H1 (cell line): Measurements from ENCODE around the gene FSTL4. TPM values are rescaled to one million over a fixed set of nuclear protein-coding genes. Genes with fewer than 3 reads are reported as not detected.

Experiments
- CTCF ChIA-PET: fragments of 300-600 bp; sonication (Branson Sonifier 250); formaldehyde crosslinking; loops from one replicate; lab custom pipeline; 2021; ENCODE audit not compliant: partially characterized antibody; lab: Charles Lee
- POLR2A ChIA-PET: fragments of 300-600 bp; sonication (Branson Sonifier 250); formaldehyde crosslinking; loops from one replicate; lab custom pipeline; 2021; ENCODE audit warnings: inconsistent platforms; ENCODE audit not compliant: partially characterized antibody; lab: Charles Lee
- DNase-seq, 2 experiments: peaks; one replicate each; pipeline versions ENCODE4 v3.0.0 to v3.0.0-alpha.2; 2010 to 2022; ENCODE audit warnings: low spot score in 2 of 2, low read depth in 1 of 2, mixed read lengths in 1 of 2
- FAIRE-seq: peaks from 2 replicates; lab custom pipeline; 2011; peaks lifted over from hg19 to GRCh38; lab: Jason Lieb, UNC
- H2AFZ ChIP-seq: 2 replicates; pipeline ENCODE4 v1.8.1; 2012; ENCODE audit warnings: low read length, inconsistent platforms
- H2AK5ac ChIP-seq: 2 replicates; pipeline ENCODE4 v1.6.1; 2013; ENCODE audit warnings: low read depth, low read length
- H2BK120ac ChIP-seq: replicated peaks from 2 replicates; pipeline ENCODE3; 2013; ENCODE audit warnings: low read depth, low read length, inconsistent platforms
- H2BK12ac ChIP-seq: 2 replicates; pipeline ENCODE4 v1.6.1; 2013; ENCODE audit warnings: low read depth, low read length
- H2BK15ac ChIP-seq: 2 replicates; pipeline ENCODE4 v1.6.1; 2013; ENCODE audit warnings: low read length
- H2BK20ac ChIP-seq: 2 replicates; pipeline ENCODE4 v1.6.1; 2013; ENCODE audit warnings: low read length
- H2BK5ac ChIP-seq: 2 replicates; pipeline ENCODE4 v1.6.1; 2013; ENCODE audit warnings: low read depth, low read length
- H3K14ac ChIP-seq: 2 replicates; pipeline ENCODE4 v1.6.1; 2013; ENCODE audit warnings: inconsistent platforms; ENCODE audit not compliant: insufficient read length
- H3K18ac ChIP-seq: 2 replicates; pipeline ENCODE4 v1.6.1; 2013; ENCODE audit warnings: low read length; ENCODE audit errors: extremely low read depth
- H3K23ac ChIP-seq: 2 replicates; pipeline ENCODE4 v1.6.1; 2013; ENCODE audit warnings: inconsistent platforms; ENCODE audit not compliant: insufficient read length
- H3K23me2 ChIP-seq: 2 replicates; pipeline ENCODE4 v1.6.1; 2013; ENCODE audit warnings: low read depth, low read length
- H3K27ac ChIP-seq: 2 replicates; pipeline ENCODE4 v1.6.1; 2011; ENCODE audit warnings: low read depth, low read length, inconsistent platforms
- H3K27me3 ChIP-seq, 4 experiments: replicated peaks in 1 of 4; 1 replicate in 1 of 4; 2 replicates in 3 of 4; pipeline versions ENCODE4 v1.6.1 to v1.8.1; 2011 to 2013; ENCODE audit warnings: low read length in 3 of 4, mild to moderate bottlenecking in 3 of 4, inconsistent platforms in 2 of 4, mixed read lengths in 2 of 4, moderate library complexity in 1 of 4; ENCODE audit not compliant: control insufficient read depth in 3 of 4, insufficient read depth in 3 of 4; ENCODE audit errors: extremely low read depth in 1 of 4
- H3K36me3 ChIP-seq, 4 experiments: 2 replicates each; pipeline versions ENCODE4 v1.6.1 to v1.8.1; 2011 to 2013; ENCODE audit warnings: mild to moderate bottlenecking in 4 of 4, low read length in 3 of 4, moderate library complexity in 2 of 4, control low read depth in 1 of 4, inconsistent platforms in 1 of 4; ENCODE audit not compliant: insufficient read depth in 4 of 4, control insufficient read depth in 2 of 4
- H3K4ac ChIP-seq: replicated peaks from 2 replicates; pipeline ENCODE3; 2013; ENCODE audit warnings: low read length, low read depth, mixed read lengths, inconsistent platforms; ENCODE audit not compliant: insufficient read length
- H3K4me1 ChIP-seq, 4 experiments: replicated peaks in 1 of 4; 1 replicate in 1 of 4; 2 replicates in 3 of 4; pipeline versions ENCODE4 v1.6.1 to v1.8.1; 2011 to 2013; ENCODE audit warnings: low read length in 3 of 4, inconsistent platforms in 2 of 4, mixed read lengths in 1 of 4; ENCODE audit not compliant: insufficient read depth in 4 of 4, control insufficient read depth in 3 of 4
- H3K4me2 ChIP-seq, 2 experiments: 2 replicates each; pipeline versions ENCODE4 v1.6.1 to v1.8.1; 2011 to 2013; ENCODE audit warnings: low read depth in 2 of 2, low read length in 2 of 2, control low read depth in 1 of 2, inconsistent platforms in 1 of 2, mild to moderate bottlenecking in 1 of 2; ENCODE audit not compliant: insufficient read depth in 1 of 2
- H3K4me3 ChIP-seq, 4 experiments: fragments of 200-600, 300-600 bp in 1 of 4; sonication (generic), shearing (Covaris generic), sonication (Bioruptor Twin) in 1 of 4; 2 replicates each; pipeline versions ENCODE4 v1.5.1 to v1.8.1; 2011 to 2016; ENCODE audit warnings: low read length in 4 of 4, low read depth in 3 of 4, control low read depth in 2 of 4, inconsistent platforms in 2 of 4, mild to moderate bottlenecking in 2 of 4, mixed read lengths in 1 of 4, moderate library complexity in 1 of 4; ENCODE audit not compliant: insufficient read depth in 2 of 4; ENCODE audit errors: extremely low read depth in 1 of 4
- H3K56ac ChIP-seq: replicated peaks from 2 replicates; pipeline ENCODE3; 2013; ENCODE audit warnings: low read depth, mild to moderate bottlenecking, mixed read lengths, low read length, inconsistent platforms; ENCODE audit not compliant: insufficient read length
- H3K79me1 ChIP-seq: 2 replicates; pipeline ENCODE4 v1.6.1; 2013; ENCODE audit warnings: low read depth, low read length, control low read depth
- H3K79me2 ChIP-seq, 2 experiments: 2 replicates each; pipeline versions ENCODE4 v1.6.1 to v1.8.1; 2012 to 2013; ENCODE audit warnings: low read length in 2 of 2, mild to moderate bottlenecking in 2 of 2, inconsistent platforms in 1 of 2; ENCODE audit not compliant: insufficient read depth in 2 of 2, control insufficient read depth in 1 of 2
- H3K9ac ChIP-seq, 4 experiments: replicated peaks in 1 of 4; 1 replicate in 1 of 4; 2 replicates in 3 of 4; pipeline versions ENCODE4 v1.6.1 to v1.8.1; 2011 to 2013; ENCODE audit warnings: low read depth in 3 of 4, low read length in 3 of 4, control low read depth in 2 of 4, mild to moderate bottlenecking in 2 of 4, moderate library complexity in 2 of 4, inconsistent platforms in 1 of 4; ENCODE audit errors: extremely low read depth in 1 of 4
- H3K9me3 ChIP-seq, 2 experiments: 2 replicates each; pipeline versions ENCODE4 v1.6.1 to v1.8.1; 2012 to 2013; ENCODE audit warnings: mild to moderate bottlenecking in 2 of 2, moderate library complexity in 2 of 2, control low read depth in 1 of 2, inconsistent platforms in 1 of 2, low read depth in 1 of 2, low read length in 1 of 2, mixed read lengths in 1 of 2; ENCODE audit not compliant: insufficient read depth in 2 of 2
- H4K20me1 ChIP-seq, 2 experiments: replicated peaks in 1 of 2; 2 replicates each; pipeline versions ENCODE3 to v1.8.1; 2011 to 2013; ENCODE audit warnings: inconsistent platforms in 2 of 2, low read length in 2 of 2, mild to moderate bottlenecking in 1 of 2; ENCODE audit not compliant: insufficient read depth in 2 of 2, control insufficient read depth in 1 of 2
- H4K5ac ChIP-seq: 2 replicates; pipeline ENCODE4 v1.6.1; 2013; ENCODE audit warnings: low read length, low read depth, mixed read lengths, inconsistent platforms; ENCODE audit not compliant: insufficient read length
- H4K8ac ChIP-seq: 2 replicates; pipeline ENCODE4 v1.8.0; 2013; ENCODE audit warnings: mild to moderate bottlenecking, moderate library complexity, low read length, inconsistent platforms; ENCODE audit not compliant: insufficient read depth; ENCODE audit errors: extremely low read depth
- H4K91ac ChIP-seq: replicated peaks from 2 replicates; pipeline ENCODE3; 2013; ENCODE audit warnings: low read length, mixed read lengths, inconsistent platforms; ENCODE audit not compliant: insufficient read length
- EZH2 ChIP-seq: fragments of 200-600 bp; sonication (generic); IDR thresholded peaks from 2 replicates; pipeline ENCODE4 v1.7.1; 2012; ENCODE audit warnings: low read depth, mild to moderate bottlenecking, moderate library complexity, low read length, inconsistent platforms; ENCODE audit not compliant: severe bottlenecking
- WGBS, 2 experiments: shearing (Covaris generic) in 1 of 2; methylation state at CpG; one replicate each; pipeline versions ENCODE4 v1.1.6 to v1.1.7; 2013 to 2015; ENCODE audit warnings: low lambda C conversion rate in 2 of 2, mixed read lengths in 2 of 2, inconsistent platforms in 1 of 2, low coverage in 1 of 2, missing lambda C conversion rate in 1 of 2; ENCODE audit not compliant: insufficient replicate concordance in 2 of 2, insufficient coverage in 1 of 2, insufficient read length in 1 of 2; ENCODE audit errors: extremely low coverage in 1 of 2, missing lambda C conversion rate in 1 of 2; 5-methylcytosine and 5-hydroxymethylcytosine counted together
- polyA plus RNA-seq, 7 experiments: library from polyadenylated mRNA; depleted of rRNA in 3 of 7; stranded (reverse) in 5 of 7; unstranded in 2 of 7; fragments of >200 nt in 5 of 7; fragments of 200-250 nt in 2 of 7; gene quantifications; 1 replicate in 5 of 7; 2 replicates in 1 of 7; 4 replicates in 1 of 7; pipeline versions ENCODE4 v1.2.1 to v1.2.3, GENCODE V29; 2011 to 2013; ENCODE audit warnings: missing spikeins in 2 of 7, mixed read lengths in 2 of 7
- total RNA-seq: library from RNA; stranded (reverse); fragmentation: NEBNext Ultra II Directional; extraction: Animal tissue kit (Norgen Biotek cat#: 25700); gene quantifications from 2 replicates; pipeline ENCODE4 v1.2.1, GENCODE V29; 2021

The FSTL4 gene
- total and polyA plus RNA-seq, 2 of the 8 experiments (the other 6 are each of a cell fraction or from before 2014, with no cell fraction given) = 3.1 to 4.1 TPM

GRCh38 chr5:133333326-133334150 lies 278.8 kb downstream of the FSTL4 start:
- Histone ChIP-seq H2BK15ac (no peak overlapping the region), H3K36me3 (no peaks in the 10 kb centered on the region), H4K8ac (no peak overlapping the region), H3K4me1 (peaks cover under 1 to 26% (median 11%) of the 10 kb centered on the region in 4 experiments), H3K79me1 (no peaks in the 10 kb centered on the region), H2BK12ac (no peak overlapping the region; the same call in 1 of the 2 replicates), H3K27me3 (peaks cover 0 to 3% (median 0%) of the 10 kb centered on the region in 4 experiments; a peak in 3 of 7 replicates), H2BK5ac (no peak overlapping the region), H4K5ac (no peak overlapping the region), H3K9ac (no peak overlapping the region), H2AK5ac (no peak overlapping the region), H3K9me3 (no peaks in the 10 kb centered on the region), H3K4ac (no peak overlapping the region), H3K4me2 (no peak overlapping the region), H2BK120ac (no peak overlapping the region), H3K79me2 (no peaks in the 10 kb centered on the region), H3K56ac (no peak overlapping the region), H3K4me3 (no peak overlapping the region), H2BK20ac (no peak overlapping the region), H3K23me2 (no peaks in the 10 kb centered on the region; the same call in 1 of the 2 replicates), H4K91ac (no peak overlapping the region), H3K14ac (no peak overlapping the region), H3K18ac (no peak overlapping the region), H3K23ac (no peak overlapping the region), H3K27ac (no peak overlapping the region), H4K20me1 (no peaks in the 10 kb centered on the region), H2AFZ (no peak overlapping the region)
- TF ChIP-seq EZH2 = no peak
- POLR2A ChIA-PET = interaction anchor here (2.0 kb wide), 1 partner anchor 9 kb away, joined by 6 read pairs; no protein-coding TSS in a partner anchor
- DNase-seq (no peak), FAIRE-seq (no peak)
- CTCF ChIA-PET = interaction anchor here (0.8 to 7.5 kb wide), 6 partner anchors 8 to 17 kb away, joined by 3 to 50 read pairs (median 7); no protein-coding TSS in a partner anchor
- WGBS, 2 experiments = 89% methylated on average over 11 of the region's 11 CpGs; no CpG with 5 or more reads in 1 of the 2 experiments
